RWPE2 (cell line): Measurements from ENCODE around the gene FGF8.

Source experiments
- ATAC-seq: fragments of 200-7000 bp; cut with Tn5 transposase; 3 replicates; pipeline ENCODE4 v1.9.1; 2021; ENCODE audit warnings: low read depth
- DNase-seq: peaks from one replicate; pipeline ENCODE4 v3.0.0-alpha.2; 2020; ENCODE audit warnings: low spot score
- H3K27ac ChIP-seq: fragments of 450-650 bp; 2 replicates; pipeline ENCODE4 v1.5.1; 2017; ENCODE audit warnings: mild to moderate bottlenecking; ENCODE audit not compliant: poor library complexity, severe bottlenecking
- H3K27me3 ChIP-seq: fragments of 250-450 bp; sonication (Bioruptor Pico); 2 replicates; pipeline ENCODE4 v1.5.1; 2021; ENCODE audit warnings: mild to moderate bottlenecking, moderate library complexity; ENCODE audit not compliant: insufficient read depth, poor library complexity, severe bottlenecking
- H3K36me3 ChIP-seq: fragments of 250-450 bp; sonication (Bioruptor Pico); 2 replicates; pipeline ENCODE4 v1.5.1; 2020; ENCODE audit warnings: low read depth, mild to moderate bottlenecking, moderate library complexity
- H3K4me1 ChIP-seq: fragments of 250-450 bp; sonication (Bioruptor Pico); 2 replicates; pipeline ENCODE4 v1.5.1; 2021; ENCODE audit warnings: mild to moderate bottlenecking, moderate library complexity; ENCODE audit not compliant: insufficient read depth, poor library complexity, severe bottlenecking
- H3K4me3 ChIP-seq: fragments of 250-450 bp; sonication (Bioruptor Pico); 2 replicates; pipeline ENCODE4 v1.5.1; 2021; ENCODE audit warnings: mild to moderate bottlenecking, moderate library complexity; ENCODE audit not compliant: severe bottlenecking
- H3K9me3 ChIP-seq: fragments of 250-450 bp; sonication (Bioruptor Pico); 2 replicates; pipeline ENCODE4 v1.5.1; 2021; ENCODE audit warnings: mild to moderate bottlenecking, moderate library complexity; ENCODE audit not compliant: severe bottlenecking
- TF ChIP-seq, protein P1 (sequence below): fragments of 450-650 bp; IDR thresholded peaks from one replicate; pipeline ENCODE4 v1.5.1; 2017; ENCODE audit warnings: mild to moderate bottlenecking, moderate library complexity; ENCODE audit not compliant: poor library complexity, severe bottlenecking

The FGF8 gene, protein sequence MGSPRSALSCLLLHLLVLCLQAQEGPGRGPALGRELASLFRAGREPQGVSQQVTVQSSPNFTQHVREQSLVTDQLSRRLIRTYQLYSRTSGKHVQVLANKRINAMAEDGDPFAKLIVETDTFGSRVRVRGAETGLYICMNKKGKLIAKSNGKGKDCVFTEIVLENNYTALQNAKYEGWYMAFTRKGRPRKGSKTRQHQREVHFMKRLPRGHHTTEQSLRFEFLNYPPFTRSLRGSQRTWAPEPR

DNA sequence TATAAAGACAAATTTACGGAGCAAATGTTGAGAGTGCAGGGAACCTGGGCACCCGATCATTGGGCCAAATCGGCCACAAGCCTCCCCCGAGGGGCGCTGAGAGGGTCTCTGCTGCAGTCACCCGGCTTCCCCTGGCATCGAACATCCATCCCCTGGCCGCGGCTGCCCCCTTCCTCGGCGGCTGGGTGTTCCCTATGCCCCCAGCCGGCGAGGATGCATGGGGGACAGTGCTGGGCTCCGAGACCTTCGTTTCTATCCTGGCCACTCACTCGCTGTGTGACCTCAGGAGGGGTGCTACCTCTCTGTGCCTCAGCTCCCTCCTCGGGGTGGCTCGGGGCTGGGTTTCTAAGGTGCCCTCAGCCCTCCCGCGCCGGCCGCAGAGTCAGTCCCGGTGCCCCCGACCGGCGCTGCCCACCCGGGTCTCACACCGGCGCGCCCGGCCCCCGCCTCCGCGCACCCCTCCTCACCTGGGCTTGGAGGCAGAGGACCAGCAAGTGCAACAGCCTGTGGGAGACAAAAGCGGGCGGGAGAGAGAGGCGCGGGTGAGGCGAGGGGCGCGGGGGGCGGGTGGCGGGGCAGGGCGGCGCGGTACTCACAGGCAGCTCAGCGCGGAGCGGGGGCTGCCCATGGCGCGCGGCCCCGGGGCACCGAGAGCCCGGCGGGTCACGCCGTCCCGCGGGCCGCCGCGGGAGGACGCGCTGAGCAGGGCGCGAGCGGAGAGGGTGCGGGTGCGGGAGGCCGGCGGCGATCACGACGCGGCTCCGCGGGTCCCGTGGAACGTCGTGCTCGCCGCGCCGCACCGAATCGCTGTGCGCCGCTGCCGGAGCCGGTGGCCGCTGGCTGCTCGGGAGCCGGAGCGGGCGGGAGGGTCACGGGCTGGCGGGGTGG is at the start of gene FGF8:
Gene FGF8, minus strand, starts transcription at position 842 of the 888 bp plus-strand sequence. Its CDS starts 214 bp downstream, at position 628.
- peaks cover 48% of the 10 kb centered on the region for H3K27me3 ChIP-seq
- no peak for DNase-seq
- H3K9me3 ChIP-seq = no peaks in the 10 kb centered on the region
- H3K4me3 ChIP-seq = no peak within 1 kb of the TSS
- ATAC-seq = no peak
- H3K4me1 ChIP-seq = no peaks in the 10 kb centered on the region
- H3K36me3 ChIP-seq = no peaks in the 10 kb centered on the region
- H3K27ac ChIP-seq = no peak within 1 kb of the TSS
- TF ChIP-seq, protein P1, sequence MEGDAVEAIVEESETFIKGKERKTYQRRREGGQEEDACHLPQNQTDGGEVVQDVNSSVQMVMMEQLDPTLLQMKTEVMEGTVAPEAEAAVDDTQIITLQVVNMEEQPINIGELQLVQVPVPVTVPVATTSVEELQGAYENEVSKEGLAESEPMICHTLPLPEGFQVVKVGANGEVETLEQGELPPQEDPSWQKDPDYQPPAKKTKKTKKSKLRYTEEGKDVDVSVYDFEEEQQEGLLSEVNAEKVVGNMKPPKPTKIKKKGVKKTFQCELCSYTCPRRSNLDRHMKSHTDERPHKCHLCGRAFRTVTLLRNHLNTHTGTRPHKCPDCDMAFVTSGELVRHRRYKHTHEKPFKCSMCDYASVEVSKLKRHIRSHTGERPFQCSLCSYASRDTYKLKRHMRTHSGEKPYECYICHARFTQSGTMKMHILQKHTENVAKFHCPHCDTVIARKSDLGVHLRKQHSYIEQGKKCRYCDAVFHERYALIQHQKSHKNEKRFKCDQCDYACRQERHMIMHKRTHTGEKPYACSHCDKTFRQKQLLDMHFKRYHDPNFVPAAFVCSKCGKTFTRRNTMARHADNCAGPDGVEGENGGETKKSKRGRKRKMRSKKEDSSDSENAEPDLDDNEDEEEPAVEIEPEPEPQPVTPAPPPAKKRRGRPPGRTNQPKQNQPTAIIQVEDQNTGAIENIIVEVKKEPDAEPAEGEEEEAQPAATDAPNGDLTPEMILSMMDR = no peak

DNA sequence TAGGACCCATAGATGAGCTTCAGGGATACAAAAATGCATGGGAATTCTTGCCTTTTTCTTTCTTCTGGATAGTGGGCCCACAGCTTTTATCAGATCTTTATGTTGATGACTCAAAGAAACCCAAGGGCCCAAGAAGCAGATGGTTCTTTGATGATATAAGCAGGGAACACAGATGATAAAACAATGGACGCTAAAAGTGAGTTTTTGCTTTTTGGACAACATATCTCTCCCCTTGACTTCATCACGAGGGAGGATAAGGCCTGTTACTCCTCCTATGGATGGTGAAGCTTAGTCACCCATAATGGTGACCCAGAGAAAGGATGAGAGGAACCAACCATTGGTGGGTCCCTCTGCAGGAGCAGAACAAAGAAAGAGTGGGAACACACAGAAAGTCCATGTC is 48.8 kb upstream of the FGF8 start:
- Histone ChIP-seq H3K9me3 (no peaks in the 10 kb centered on the region), H3K27ac (no peak overlapping the region), H3K4me1 (no peaks in the 10 kb centered on the region), H3K27me3 (no peaks in the 10 kb centered on the region), H3K4me3 (no peak overlapping the region), H3K36me3 (no peaks in the 10 kb centered on the region)
- no peak for DNase-seq
- ATAC-seq = no peak
- TF ChIP-seq, protein P1 = no peak

DNA sequence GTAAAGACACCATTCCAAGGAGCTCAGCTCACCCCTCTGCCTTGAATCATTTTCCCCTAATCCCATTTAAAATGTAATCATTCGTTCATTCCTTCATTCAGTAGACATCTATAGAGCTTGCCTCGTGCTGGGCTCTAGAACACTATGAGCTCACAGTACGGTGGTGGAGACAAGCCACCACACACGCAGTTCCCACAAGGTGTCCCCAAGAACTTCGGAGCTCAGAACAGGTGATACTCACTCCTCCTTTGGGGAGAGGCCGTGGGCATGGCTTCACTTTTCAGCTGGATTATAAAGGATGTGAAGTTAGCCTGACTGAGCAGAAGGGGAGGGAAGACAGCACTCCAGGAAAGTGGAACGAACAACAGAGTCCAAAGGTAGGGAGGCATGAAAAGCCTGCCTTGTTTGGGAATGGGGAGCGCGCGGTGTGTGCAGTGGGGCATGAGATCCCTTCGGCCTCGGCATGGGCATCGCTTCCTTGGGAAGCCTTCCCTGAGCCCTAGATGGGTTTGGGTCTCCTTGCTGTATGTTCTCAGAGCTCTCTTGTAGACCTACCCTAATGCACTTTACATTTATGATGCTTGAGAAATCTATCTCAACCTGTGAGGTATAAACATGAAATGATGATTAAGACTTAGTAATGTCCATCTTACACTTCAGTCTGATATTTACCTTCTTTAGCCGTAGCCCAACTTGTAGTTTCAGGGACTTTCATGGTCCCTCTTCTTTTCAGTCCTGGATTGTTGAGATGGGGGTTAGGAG is 43.1 kb upstream of the FGF8 start:
- Histone ChIP-seq H3K4me1 (peaks cover 7% of the 10 kb centered on the region), H3K36me3 (peaks cover 16% of the 10 kb centered on the region), H3K27me3 (no peaks in the 10 kb centered on the region), H3K9me3 (no peaks in the 10 kb centered on the region), H3K4me3 (peak overlapping the region; percentile 77), H3K27ac (peak overlapping the region; percentile 81)
- TF ChIP-seq, protein P1 = no peak
- peak; percentile 40 for ATAC-seq
- no peak for DNase-seq

DNA sequence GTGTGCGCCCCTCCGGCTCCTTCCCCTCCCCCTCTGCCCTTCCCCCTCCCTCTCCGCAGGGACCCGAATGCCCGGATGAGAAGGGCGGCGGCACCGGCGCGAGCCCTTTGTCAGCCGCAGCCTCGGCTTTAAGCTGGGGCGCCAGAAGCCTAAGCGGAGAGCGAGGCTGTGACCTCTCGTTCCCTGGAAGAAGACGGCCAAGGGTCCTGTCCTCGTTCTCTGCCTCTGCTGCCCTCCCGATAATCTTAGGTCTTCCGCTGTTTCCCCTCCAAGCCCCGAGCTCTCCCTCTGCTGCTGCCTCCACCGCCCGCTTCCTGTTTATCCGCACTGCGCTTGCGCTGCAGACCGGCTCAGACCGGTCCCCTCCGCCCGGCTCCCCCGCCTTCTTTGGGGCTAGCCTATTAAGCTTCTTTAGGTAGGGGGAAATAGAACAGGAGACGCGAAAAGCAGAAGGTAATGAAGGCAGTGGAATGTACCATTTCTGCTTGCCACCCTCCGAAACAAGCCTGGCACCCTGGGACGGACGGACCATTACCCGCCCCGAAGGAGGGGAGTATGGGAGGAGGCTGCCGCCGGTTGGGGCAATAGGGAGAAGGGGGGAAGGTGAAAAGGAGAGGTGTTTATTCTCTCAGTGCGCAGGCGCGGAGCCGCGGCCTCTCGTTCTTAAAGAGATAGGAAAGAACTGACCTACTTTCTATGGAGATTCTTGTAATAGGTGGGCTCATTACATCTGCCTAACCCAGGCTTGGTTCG is 42.4 kb upstream of the FGF8 start, which contains the start of gene OGA:
Gene OGA, minus strand, starts transcription at position 326 of the 753 bp plus-strand sequence. CDS start 422 bp downstream, outside the sequence.
- TF ChIP-seq, protein P1 = no peak

More for the DNA sequence above, 42.4 kb upstream of the FGF8 start, which contains the start of gene OGA:
- peak within 1 kb of the TSS; percentile 81 for H3K27ac ChIP-seq
- H3K4me3 ChIP-seq = peak within 1 kb of the TSS; percentile 77
- ATAC-seq = peak; percentile 86
- H3K9me3 ChIP-seq = no peaks in the 10 kb centered on the region
- H3K36me3 ChIP-seq = peaks cover 24% of the 10 kb centered on the region
- peak; percentile 99 for DNase-seq
- peaks cover 7% of the 10 kb centered on the region for H3K4me1 ChIP-seq
- no peaks in the 10 kb centered on the region for H3K27me3 ChIP-seq
